Measurements from ENCODE around the gene PHYHIPL. TPM values are rescaled to one million over a fixed set of nuclear protein-coding genes. Genes with fewer than 3 reads are reported as not detected.

PHYHIPL gene
- total and polyA plus RNA-seq, 4 donors: 1.3 to 3.0 (median 2.0) TPM

GRCh38 chr10:59266321-59266720 lies 89.9 kb downstream of the PHYHIPL start:
- no peaks in the 10 kb centered on the region for H3K9me3 ChIP-seq (ENCODE audit: control insufficient read depth in 4 of 4, low read length in 3 of 4)
- H3K27ac ChIP-seq (ENCODE audit: low read depth in 1 of 2, low read length in 2 of 2): no peak overlapping the region
- 74% methylated on average over 3 of the region's 3 CpGs for WGBS
- H3K4me1 ChIP-seq (ENCODE audit: control insufficient read depth in 4 of 4, insufficient read depth in 4 of 4, low read length in 3 of 4): no peaks in the 10 kb centered on the region
- no peak for TF ChIP-seq REST (IDR thresholded peaks at IDR 0.05)
- TF ChIP-seq SP1 (IDR thresholded peaks at IDR 0.05): no peak
- TF ChIP-seq YY1 (IDR thresholded peaks at IDR 0.05): no peak
- no peak for TF ChIP-seq TAF1 (conservative IDR thresholded peaks at IDR 0.05)
- TF ChIP-seq FOXA2 (IDR thresholded peaks at IDR 0.05): no peak
- no peak for TF ChIP-seq HNF4A (conservative IDR thresholded peaks at IDR 0.05)
- no peak for TF ChIP-seq GABPA (IDR thresholded peaks at IDR 0.05 in 1 of 2, conservative IDR thresholded peaks at IDR 0.05 in 1 of 2)
- no peak for TF ChIP-seq FOXA1 (IDR thresholded peaks at IDR 0.05)
- TF ChIP-seq HNF4G (IDR thresholded peaks at IDR 0.05): no peak
- TF ChIP-seq CTCF (IDR thresholded peaks at IDR 0.05; ENCODE audit: low read depth, low read length, missing input control): no peak
- TF ChIP-seq EGR1 (IDR thresholded peaks at IDR 0.05; ENCODE audit: low read depth in 2 of 2): no peak
- TF ChIP-seq NR2F2 (IDR thresholded peaks at IDR 0.05): no peak
- TF ChIP-seq RAD21 (IDR thresholded peaks at IDR 0.05): no peak
- no peaks in the 10 kb centered on the region for H3K27me3 ChIP-seq (ENCODE audit: control insufficient read depth in 4 of 4, insufficient read depth in 4 of 4, low read length in 3 of 4)
- H3K4me3 ChIP-seq (ENCODE audit: low read depth in 1 of 3, low read length in 3 of 3): no peak overlapping the region
- DNase-seq (ENCODE audit: low spot score): no peak
- no peak overlapping the region for H3K9ac ChIP-seq (ENCODE audit: low read depth in 1 of 2, low read length in 2 of 2)
- H3K36me3 ChIP-seq (ENCODE audit: control insufficient read depth in 4 of 4, insufficient read depth in 3 of 4, low read depth in 1 of 4, low read length in 3 of 4): no peaks in the 10 kb centered on the region

- TF ChIP-seq HNF4G (IDR thresholded peaks at IDR 0.05): no peak
- TF ChIP-seq JUND (IDR thresholded peaks at IDR 0.05): no peak
- no peak for TF ChIP-seq GABPA (IDR thresholded peaks at IDR 0.05 in 1 of 2, conservative IDR thresholded peaks at IDR 0.05 in 1 of 2)
- TF ChIP-seq CTCF (IDR thresholded peaks at IDR 0.05; ENCODE audit: low read depth, low read length, missing input control): no peak
- TF ChIP-seq MAX (IDR thresholded peaks at IDR 0.05): no peak
- no peak for TF ChIP-seq REST (IDR thresholded peaks at IDR 0.05)
- TF ChIP-seq RAD21 (IDR thresholded peaks at IDR 0.05): no peak
- TF ChIP-seq EGR1 (IDR thresholded peaks at IDR 0.05; ENCODE audit: low read depth in 2 of 2): no peak
- TF ChIP-seq SP1 (IDR thresholded peaks at IDR 0.05): no peak
- no peak for TF ChIP-seq RXRA (IDR thresholded peaks at IDR 0.05)
- no peak for TF ChIP-seq YY1 (IDR thresholded peaks at IDR 0.05)
- no peak for TF ChIP-seq TAF1 (conservative IDR thresholded peaks at IDR 0.05)
- no peak for TF ChIP-seq FOXA1 (IDR thresholded peaks at IDR 0.05)
- H3K9ac ChIP-seq (ENCODE audit: low read depth in 1 of 2, low read length in 2 of 2): no peak overlapping the region
- WGBS: 88% methylated on average over 7 of the region's 7 CpGs
- no peak overlapping the region for H3K27ac ChIP-seq (ENCODE audit: low read depth in 1 of 2, low read length in 2 of 2)
- H3K36me3 ChIP-seq (ENCODE audit: control insufficient read depth in 4 of 4, insufficient read depth in 3 of 4, low read depth in 1 of 4, low read length in 3 of 4): no peaks in the 10 kb centered on the region
- no peak overlapping the region for H3K4me3 ChIP-seq (ENCODE audit: low read depth in 1 of 3, low read length in 3 of 3)
- no peaks in the 10 kb centered on the region for H3K27me3 ChIP-seq (ENCODE audit: control insufficient read depth in 4 of 4, insufficient read depth in 4 of 4, low read length in 3 of 4)
- H3K4me1 ChIP-seq (ENCODE audit: control insufficient read depth in 4 of 4, insufficient read depth in 4 of 4, low read length in 3 of 4): no peaks in the 10 kb centered on the region
- no peak for DNase-seq (ENCODE audit: low spot score)
- no peaks in the 10 kb centered on the region for H3K9me3 ChIP-seq (ENCODE audit: control insufficient read depth in 4 of 4, low read length in 3 of 4)
Measured at GRCh38 chr10:59268460-59268859, 92.0 kb downstream of the PHYHIPL start.
